ENCODE data around the gene TUBB8. TPM values are rescaled to one million over a fixed set of nuclear protein-coding genes. Genes with fewer than 3 reads are reported as not detected.
A peak's percentile ranks its signal among the peaks of the same experiment; 100 is the strongest.
"Not testable (repeated sequence)": the region's sequence is repeated elsewhere in the genome, so short reads cannot be mapped to it uniquely, and the experiment has no call there.

TUBB8 gene
- total and polyA plus RNA-seq, 7 experiments from 2014 or later: 1.3 TPM; not detected in 6

DNA sequence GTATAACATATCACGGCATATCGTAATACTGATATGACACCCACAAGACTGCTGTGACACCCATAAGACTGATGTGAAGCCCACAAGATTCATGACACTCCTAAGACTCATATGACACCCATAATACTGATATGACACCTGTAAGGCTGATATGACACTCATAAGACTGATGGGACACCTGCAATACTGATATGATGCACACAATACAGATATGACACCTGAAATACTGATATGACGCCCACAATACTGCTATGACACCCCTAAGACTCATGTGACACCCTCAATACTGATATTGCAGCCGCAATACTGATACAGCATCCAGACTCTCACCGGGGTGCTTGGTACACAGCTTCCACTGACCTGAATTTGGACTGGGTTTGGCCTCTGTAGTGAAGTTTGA lies 19.1 kb upstream of the TUBB8 start:
- DNase-seq; H3K27ac Mint-ChIP-seq; H3K9me3 Mint-ChIP-seq; H3K9me3 ChIP-seq (ENCODE audit: control insufficient read depth in 2 of 3, low read length in 3 of 3); H3K4me3 Mint-ChIP-seq; H3K36me3 Mint-ChIP-seq; H3K27ac ChIP-seq (ENCODE audit: low read depth, low read length); H3K4me1 Mint-ChIP-seq; POLR2A ChIA-PET; CTCF ChIA-PET; H3K4me3 ChIP-seq (ENCODE audit: low read length); H3K27me3 ChIP-seq (ENCODE audit: control insufficient read depth in 2 of 2, insufficient read depth in 2 of 2, low read length in 2 of 2); H3K4me1 ChIP-seq (ENCODE audit: control insufficient read depth in 2 of 2, insufficient read depth in 2 of 2, low read length in 2 of 2); H3K36me3 ChIP-seq (ENCODE audit: control insufficient read depth in 2 of 3, insufficient read depth in 3 of 3, low read length in 3 of 3); ATAC-seq; intact Hi-C loops (cut with micrococcal nuclease): not testable (repeated sequence)
- H3K27me3 Mint-ChIP-seq: peaks cover 0 to 27% (median 14%) of the 10 kb centered on the region in 5 donors

DNA sequence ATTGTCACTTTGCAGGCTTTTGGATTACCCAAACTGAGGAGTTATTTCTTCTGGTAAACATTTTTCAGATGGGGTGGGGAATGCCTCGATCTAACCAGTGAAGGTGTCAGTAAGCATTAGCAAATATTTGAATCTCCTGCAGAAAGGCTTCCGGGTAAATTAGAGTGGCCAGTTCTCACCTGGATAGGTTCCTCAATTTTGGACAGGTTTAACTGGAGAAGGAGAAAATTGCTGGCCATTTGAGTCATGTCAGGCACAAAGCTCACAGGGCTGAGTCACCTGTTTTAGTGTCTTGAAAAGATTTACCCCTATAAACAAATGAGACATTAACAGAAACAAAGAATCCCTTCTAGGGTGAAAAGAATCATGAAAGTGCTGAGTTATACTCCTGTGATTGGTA lies 830 bp upstream of the TUBB8 start:
- H3K9me3 Mint-ChIP-seq; ATAC-seq; H3K27me3 ChIP-seq (ENCODE audit: control insufficient read depth in 2 of 2, insufficient read depth in 2 of 2, low read length in 2 of 2); H3K4me3 Mint-ChIP-seq; POLR2A ChIA-PET; H3K36me3 Mint-ChIP-seq; H3K27ac ChIP-seq (ENCODE audit: low read depth, low read length); CTCF ChIA-PET; intact Hi-C loops (cut with micrococcal nuclease); H3K4me1 Mint-ChIP-seq; H3K9me3 ChIP-seq (ENCODE audit: control insufficient read depth in 2 of 3, low read length in 3 of 3); H3K27me3 Mint-ChIP-seq; H3K4me3 ChIP-seq (ENCODE audit: low read length); H3K27ac Mint-ChIP-seq; H3K4me1 ChIP-seq (ENCODE audit: control insufficient read depth in 2 of 2, insufficient read depth in 2 of 2, low read length in 2 of 2); DNase-seq; H3K36me3 ChIP-seq (ENCODE audit: control insufficient read depth in 2 of 3, insufficient read depth in 3 of 3, low read length in 3 of 3): not testable (repeated sequence)

DNA sequence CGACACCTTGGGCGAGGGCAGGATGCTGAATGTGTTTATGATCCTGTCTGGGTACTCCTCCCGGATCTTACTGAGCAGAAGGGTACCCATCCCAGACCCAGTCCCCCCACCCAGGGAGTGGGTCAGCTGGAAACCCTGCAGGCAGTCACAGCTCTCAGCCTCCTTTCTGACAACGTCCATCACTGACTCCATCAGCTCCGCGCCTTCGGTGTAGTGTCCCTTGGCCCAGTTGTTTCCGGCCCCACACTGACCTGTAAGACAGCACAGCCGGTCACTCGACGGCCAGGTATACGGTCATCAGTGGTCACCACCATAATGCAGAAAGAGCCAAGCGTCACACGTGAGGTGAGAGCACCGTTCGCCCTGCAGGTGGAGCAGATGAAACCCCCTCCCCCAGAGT lies 1.2 kb downstream of the TUBB8 start:
- H3K4me1 ChIP-seq (ENCODE audit: control insufficient read depth in 2 of 2, insufficient read depth in 2 of 2, low read length in 2 of 2); H3K9me3 Mint-ChIP-seq; H3K27ac Mint-ChIP-seq; H3K4me3 ChIP-seq (ENCODE audit: low read length); H3K36me3 Mint-ChIP-seq; DNase-seq; H3K4me1 Mint-ChIP-seq; H3K27me3 ChIP-seq (ENCODE audit: control insufficient read depth in 2 of 2, insufficient read depth in 2 of 2, low read length in 2 of 2); CTCF ChIA-PET; ATAC-seq; POLR2A ChIA-PET; H3K4me3 Mint-ChIP-seq; H3K36me3 ChIP-seq (ENCODE audit: control insufficient read depth in 2 of 3, insufficient read depth in 3 of 3, low read length in 3 of 3); H3K27ac ChIP-seq (ENCODE audit: low read depth, low read length); H3K27me3 Mint-ChIP-seq; H3K9me3 ChIP-seq (ENCODE audit: control insufficient read depth in 2 of 3, low read length in 3 of 3); intact Hi-C loops (cut with micrococcal nuclease): not testable (repeated sequence)

DNA sequence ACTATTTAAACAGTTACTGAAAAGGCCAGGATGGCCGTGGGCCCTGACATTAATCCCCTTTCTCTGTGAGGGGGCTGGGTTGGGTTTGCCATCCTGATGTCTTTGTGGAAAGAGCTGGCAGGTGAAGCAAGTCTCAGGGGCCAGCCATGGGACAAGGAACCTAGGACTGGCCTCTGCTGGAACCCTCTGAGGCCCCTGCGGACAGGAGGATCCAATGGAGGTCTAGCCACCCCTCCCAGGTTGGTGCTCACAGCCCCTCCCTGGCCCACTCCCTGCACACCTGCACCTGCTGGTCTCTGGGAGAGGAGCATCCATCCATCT lies 35.8 kb downstream of the TUBB8 start:
- H3K9me3 Mint-ChIP-seq; H3K4me1 ChIP-seq (ENCODE audit: control insufficient read depth in 2 of 2, insufficient read depth in 2 of 2, low read length in 2 of 2); CTCF ChIA-PET; H3K4me3 ChIP-seq (ENCODE audit: low read length); H3K36me3 ChIP-seq (ENCODE audit: control insufficient read depth in 2 of 3, insufficient read depth in 3 of 3, low read length in 3 of 3); H3K27ac ChIP-seq (ENCODE audit: low read depth, low read length); H3K9me3 ChIP-seq (ENCODE audit: control insufficient read depth in 2 of 3, low read length in 3 of 3); POLR2A ChIA-PET; DNase-seq; H3K27me3 ChIP-seq (ENCODE audit: control insufficient read depth in 2 of 2, insufficient read depth in 2 of 2, low read length in 2 of 2); ATAC-seq; H3K27ac Mint-ChIP-seq; H3K36me3 Mint-ChIP-seq; H3K27me3 Mint-ChIP-seq; H3K4me3 Mint-ChIP-seq; H3K4me1 Mint-ChIP-seq; intact Hi-C loops (cut with micrococcal nuclease): not testable (repeated sequence)

DNA sequence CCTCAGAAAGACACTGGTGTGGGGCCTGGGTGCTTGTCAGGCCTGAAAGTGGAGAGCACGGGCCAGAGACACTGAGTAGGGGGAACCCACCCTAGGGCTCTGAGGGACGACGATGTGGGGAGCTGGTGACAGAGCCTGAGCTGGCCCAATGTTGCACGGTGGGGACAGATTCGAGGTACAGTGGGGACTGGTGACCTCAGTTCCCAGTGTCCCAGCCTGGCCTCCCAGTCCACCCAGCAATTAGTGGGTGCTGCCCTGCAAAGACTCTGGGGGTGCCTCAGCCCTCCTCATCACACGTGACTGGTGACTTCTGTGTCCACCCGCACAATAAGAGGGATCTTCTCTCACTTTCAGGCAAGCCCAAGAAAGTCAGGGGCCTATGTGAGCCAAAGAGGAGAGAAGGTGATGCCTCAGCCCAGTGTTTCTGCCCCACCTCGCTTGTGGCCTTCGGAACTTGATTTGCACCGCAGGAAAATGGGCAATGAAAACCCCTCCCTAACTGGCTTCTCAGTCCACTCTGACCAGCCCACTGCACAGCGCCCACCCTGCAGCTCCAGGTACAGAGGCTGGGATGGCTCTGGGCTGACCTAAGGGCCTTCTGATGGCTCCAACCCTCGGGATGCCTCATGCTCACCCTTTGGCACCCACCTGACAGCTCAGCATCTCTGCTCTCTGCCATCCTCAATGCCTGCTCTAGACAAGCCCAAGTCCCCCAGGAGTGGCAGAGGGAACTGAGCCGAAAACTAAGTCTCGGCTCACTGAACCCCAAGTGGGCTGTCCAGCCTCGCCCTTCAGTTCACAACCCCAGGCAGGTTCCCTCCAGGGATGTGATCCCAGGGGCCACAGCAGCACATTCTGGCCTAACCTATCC lies 36.4 kb downstream of the TUBB8 start:
- H3K36me3 Mint-ChIP-seq; H3K4me3 ChIP-seq (ENCODE audit: low read length); H3K27ac Mint-ChIP-seq; H3K4me3 Mint-ChIP-seq; DNase-seq; ATAC-seq; H3K36me3 ChIP-seq (ENCODE audit: control insufficient read depth in 2 of 3, insufficient read depth in 3 of 3, low read length in 3 of 3); H3K27ac ChIP-seq (ENCODE audit: low read depth, low read length); intact Hi-C loops (cut with micrococcal nuclease); CTCF ChIA-PET; H3K27me3 ChIP-seq (ENCODE audit: control insufficient read depth in 2 of 2, insufficient read depth in 2 of 2, low read length in 2 of 2); POLR2A ChIA-PET; H3K4me1 Mint-ChIP-seq; H3K9me3 Mint-ChIP-seq; H3K4me1 ChIP-seq (ENCODE audit: control insufficient read depth in 2 of 2, insufficient read depth in 2 of 2, low read length in 2 of 2); H3K9me3 ChIP-seq (ENCODE audit: control insufficient read depth in 2 of 3, low read length in 3 of 3); H3K27me3 Mint-ChIP-seq: not testable (repeated sequence)

DNA sequence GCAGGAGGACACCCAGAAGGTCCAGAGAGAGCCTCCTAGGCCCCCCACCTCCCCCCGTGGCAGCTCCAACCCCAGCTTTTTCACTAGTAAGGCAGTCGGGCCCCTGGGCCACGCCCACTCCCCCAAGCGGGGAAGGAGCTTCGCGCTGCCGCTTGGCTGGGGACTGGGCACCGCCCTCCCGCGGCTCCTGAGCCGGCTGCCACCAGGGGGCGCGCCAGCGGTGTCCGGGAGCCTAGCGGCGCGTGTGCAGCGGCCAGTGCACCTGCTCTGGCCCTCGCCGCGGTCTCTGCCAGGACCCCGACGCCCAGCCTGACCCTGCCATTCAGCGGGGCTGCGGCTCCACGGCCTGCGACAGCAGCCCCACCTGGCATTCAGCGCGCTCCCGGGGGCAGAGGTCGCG lies 37.8 kb downstream of the TUBB8 start:
- ATAC-seq; H3K9me3 ChIP-seq (ENCODE audit: control insufficient read depth in 2 of 3, low read length in 3 of 3); H3K36me3 ChIP-seq (ENCODE audit: control insufficient read depth in 2 of 3, insufficient read depth in 3 of 3, low read length in 3 of 3); H3K4me3 Mint-ChIP-seq; CTCF ChIA-PET; H3K27me3 ChIP-seq (ENCODE audit: control insufficient read depth in 2 of 2, insufficient read depth in 2 of 2, low read length in 2 of 2); H3K27ac Mint-ChIP-seq; H3K4me3 ChIP-seq (ENCODE audit: low read length); H3K27ac ChIP-seq (ENCODE audit: low read depth, low read length); H3K4me1 Mint-ChIP-seq; intact Hi-C loops (cut with micrococcal nuclease); H3K27me3 Mint-ChIP-seq; H3K36me3 Mint-ChIP-seq; H3K9me3 Mint-ChIP-seq; POLR2A ChIA-PET; H3K4me1 ChIP-seq (ENCODE audit: control insufficient read depth in 2 of 2, insufficient read depth in 2 of 2, low read length in 2 of 2): not testable (repeated sequence)
- peak in 1 of 9 donors; percentile 28 for DNase-seq

DNA sequence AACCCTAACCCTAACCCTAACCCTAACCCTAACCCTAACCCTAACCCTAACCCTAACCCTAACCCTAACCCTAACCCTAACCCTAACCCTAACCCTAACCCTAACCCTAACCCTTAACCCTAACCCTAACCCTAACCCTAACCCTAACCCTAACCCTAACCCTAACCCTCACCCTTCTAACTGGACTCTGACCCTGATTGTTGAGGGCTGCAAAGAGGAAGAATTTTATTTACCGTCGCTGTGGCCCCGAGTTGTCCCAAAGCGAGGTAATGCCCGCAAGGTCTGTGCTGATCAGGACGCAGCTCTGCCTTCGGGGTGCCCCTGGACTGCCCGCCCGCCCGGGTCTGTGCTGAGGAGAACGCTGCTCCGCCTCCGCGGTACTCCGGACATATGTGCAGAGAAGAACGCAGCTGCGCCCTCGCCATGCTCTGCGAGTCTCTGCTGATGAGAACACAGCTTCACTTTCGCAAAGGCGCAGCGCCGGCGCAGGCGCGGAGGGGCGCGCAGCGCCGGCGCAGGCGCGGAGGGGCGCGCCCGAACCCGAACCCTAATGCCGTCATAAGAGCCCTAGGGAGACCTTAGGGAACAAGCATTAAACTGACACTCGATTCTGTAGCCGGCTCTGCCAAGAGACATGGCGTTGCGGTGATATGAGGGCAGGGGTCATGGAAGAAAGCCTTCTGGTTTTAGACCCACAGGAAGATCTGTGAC lies 38.7 kb downstream of the TUBB8 start:
- H3K27me3 Mint-ChIP-seq; intact Hi-C loops (cut with micrococcal nuclease); H3K4me1 Mint-ChIP-seq; H3K4me1 ChIP-seq (ENCODE audit: control insufficient read depth in 2 of 2, insufficient read depth in 2 of 2, low read length in 2 of 2); H3K36me3 Mint-ChIP-seq; H3K9me3 Mint-ChIP-seq; ATAC-seq; H3K9me3 ChIP-seq (ENCODE audit: control insufficient read depth in 2 of 3, low read length in 3 of 3); H3K27ac ChIP-seq (ENCODE audit: low read depth, low read length); H3K27ac Mint-ChIP-seq; H3K4me3 ChIP-seq (ENCODE audit: low read length); H3K27me3 ChIP-seq (ENCODE audit: control insufficient read depth in 2 of 2, insufficient read depth in 2 of 2, low read length in 2 of 2); POLR2A ChIA-PET; H3K4me3 Mint-ChIP-seq; CTCF ChIA-PET; H3K36me3 ChIP-seq (ENCODE audit: control insufficient read depth in 2 of 3, insufficient read depth in 3 of 3, low read length in 3 of 3): not testable (repeated sequence)
- peak in 4 of 9 donors; percentile 11 to 74 (median 22) for DNase-seq

Data from naive thymus-derived CD4-positive, alpha-beta T cell (primary cell).